ENCODE results near the gene BUD23.
"Not testable (repeated sequence)": the region's sequence is repeated elsewhere in the genome, so short reads cannot be mapped to it uniquely, and the experiment has no call there.

The BUD23 gene, protein sequence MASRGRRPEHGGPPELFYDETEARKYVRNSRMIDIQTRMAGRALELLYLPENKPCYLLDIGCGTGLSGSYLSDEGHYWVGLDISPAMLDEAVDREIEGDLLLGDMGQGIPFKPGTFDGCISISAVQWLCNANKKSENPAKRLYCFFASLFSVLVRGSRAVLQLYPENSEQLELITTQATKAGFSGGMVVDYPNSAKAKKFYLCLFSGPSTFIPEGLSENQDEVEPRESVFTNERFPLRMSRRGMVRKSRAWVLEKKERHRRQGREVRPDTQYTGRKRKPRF

DNA sequence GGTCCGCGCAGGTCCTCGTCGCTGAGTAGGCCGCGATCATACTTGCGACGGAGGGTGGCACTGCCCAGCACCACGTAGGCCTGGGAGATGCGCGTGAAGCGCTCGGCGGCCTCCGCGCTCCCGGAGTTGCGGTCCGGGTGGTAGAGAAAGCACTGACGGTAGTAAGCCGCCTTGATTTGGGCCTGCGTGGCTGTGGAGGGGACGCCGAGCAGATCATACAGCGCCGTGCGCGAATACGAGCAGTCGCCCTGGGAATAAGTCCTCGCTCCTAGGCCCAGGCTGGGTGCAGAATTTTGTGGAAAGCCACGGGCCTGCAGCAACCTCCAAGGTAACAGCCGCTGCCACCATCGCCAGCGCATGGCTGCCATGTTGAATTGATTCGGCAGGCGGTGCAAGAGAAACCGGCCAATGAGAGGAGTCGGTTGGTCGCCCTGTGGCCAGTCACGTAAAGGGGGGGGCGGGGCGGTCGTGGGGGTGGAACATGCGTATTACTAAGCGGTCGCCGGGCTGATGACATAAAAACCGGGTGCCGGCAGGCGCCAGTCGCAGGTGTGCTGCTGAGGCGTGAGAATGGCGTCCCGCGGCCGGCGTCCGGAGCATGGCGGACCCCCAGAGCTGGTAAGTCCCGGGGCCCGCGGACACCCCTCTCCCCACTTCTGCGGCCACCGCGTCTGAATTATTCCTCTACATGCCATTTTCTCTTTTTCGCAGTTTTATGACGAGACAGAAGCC, at the start of gene BUD23, which contains the start of gene DNAJC30:
Gene BUD23 (plus strand): TSS at position 542 of the 732 bp plus-strand sequence. CDS start 29 bp downstream, at position 571.
Gene DNAJC30 (minus strand): TSS at position 398 of the 732 bp plus-strand sequence. CDS start 30 bp downstream, at position 368.
- DNase-seq, result peak; percentile 95

DNA sequence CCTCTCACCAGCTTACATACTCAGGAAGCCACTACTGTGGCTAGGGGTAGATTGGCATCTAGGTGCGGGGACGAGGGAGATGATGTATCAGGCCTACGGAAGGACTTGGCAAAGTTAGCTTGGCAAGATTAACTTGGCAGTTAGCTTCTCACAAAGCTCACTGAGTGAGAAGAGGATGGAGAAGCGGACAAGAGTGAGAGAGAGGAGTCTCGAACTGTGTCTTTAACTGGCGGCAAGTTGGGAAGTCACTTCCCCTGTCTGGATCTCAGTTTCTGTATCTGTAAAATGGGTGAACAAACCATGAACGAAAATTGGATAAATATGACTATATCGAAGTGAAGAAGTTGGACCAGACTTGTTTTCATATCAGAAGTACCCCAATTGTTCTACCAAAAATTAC, 49.6 kb upstream of the BUD23 start:
- no peak for DNase-seq

DNA sequence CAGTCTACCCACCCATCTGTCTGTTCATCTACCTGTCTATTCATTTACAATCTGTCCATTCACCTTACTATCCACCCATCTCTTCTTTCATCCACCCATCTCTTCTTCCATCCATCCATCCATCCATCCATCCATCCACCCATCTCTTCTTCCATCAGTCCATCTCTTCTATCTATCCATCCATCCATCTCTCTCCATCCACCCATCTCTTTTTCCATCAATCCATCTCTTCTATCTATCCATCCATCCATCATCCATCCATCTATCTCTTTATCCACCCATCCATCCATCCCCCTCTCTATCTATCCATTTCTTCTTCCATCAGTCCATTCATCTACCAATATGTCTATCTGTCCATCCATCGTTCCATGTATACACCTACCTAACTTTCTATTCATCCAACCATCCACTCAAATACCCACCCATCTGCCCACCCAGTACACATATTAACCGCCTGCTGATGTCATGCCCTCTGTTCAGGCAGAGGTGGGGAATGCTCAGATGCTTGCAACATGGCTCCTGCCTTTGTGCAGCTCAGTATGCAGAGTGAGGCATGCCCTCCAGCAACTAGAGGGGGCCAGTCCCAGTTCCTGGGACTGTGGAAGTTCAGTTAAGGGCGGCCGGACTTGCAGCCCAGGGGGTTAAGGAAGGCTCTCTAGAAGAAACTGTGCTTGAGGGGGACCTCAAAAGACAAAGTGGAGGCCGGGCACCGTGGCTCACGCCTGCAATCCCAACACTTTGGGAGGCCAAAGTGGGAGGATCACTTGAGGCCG, 47.8 kb upstream of the BUD23 start:
- no peak for DNase-seq

DNA sequence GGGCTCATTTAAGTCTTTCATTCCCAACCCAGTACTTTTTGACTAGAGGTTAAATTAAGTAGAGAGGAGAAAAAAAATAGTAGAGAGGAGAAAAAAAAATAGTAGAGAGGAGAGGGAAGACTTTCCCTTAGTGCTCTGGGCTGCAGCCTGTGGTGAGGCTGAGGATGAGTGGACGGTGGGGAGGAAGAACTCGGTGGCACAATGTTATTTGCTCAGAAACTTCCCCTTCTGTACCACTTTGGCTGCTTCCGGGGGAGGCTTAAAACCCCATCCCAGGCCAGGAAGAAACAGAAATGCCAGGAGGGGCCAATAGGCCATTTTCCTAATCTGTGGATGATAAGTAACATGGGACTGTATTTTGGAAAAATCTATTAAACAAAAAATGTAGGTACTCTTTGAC, 44.5 kb upstream of the BUD23 start:
- peak; percentile 29 for DNase-seq

DNA sequence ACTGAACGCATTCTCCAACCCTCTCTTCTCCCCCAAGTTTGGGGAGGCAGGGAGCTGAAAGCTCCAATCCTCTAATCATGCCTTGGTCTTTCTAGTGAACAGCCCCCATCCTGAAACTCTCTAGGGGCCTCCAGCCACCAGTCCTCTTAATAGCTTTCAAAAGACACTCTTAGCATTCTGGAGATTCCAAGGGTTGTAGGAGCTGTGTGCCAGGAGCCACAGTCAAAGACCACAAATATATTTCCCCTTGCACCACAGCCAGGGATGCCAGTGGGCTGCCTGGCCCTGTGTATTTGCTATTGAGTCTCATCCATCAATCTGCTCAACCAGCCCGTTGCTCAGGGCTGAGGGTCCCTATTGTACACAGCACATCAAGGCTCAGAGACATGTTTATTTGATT, 40.6 kb upstream of the BUD23 start:
- no peak for DNase-seq

DNA sequence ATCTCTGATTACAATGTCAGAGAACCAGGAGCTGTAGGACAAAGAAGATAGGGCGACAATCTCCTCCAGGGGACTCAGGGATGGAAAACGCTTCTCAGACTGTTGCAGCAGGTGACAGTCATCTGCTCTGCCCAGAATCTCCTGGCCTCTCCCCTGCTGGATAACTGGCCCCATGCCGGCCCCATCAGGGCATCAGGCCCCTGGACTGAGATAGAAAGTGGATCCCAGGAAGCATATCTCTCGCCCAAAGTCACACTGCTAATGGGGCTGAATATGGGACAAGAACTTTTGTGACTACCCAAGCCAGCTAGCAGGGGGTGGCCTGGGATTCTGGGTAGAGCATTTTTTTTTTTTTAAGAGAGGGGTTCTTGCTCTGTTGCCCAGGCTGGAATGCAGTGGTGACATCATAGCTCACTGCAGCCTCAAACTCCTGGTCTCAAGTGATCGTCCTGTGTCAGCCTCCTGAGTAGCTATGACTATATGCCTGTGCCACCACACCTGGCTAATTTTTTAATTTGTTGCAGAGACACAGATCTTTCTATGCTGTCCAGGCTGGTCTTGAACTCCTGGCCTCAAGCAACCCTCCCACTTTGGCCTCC, 38.6 kb upstream of the BUD23 start:
- no peak for DNase-seq

DNA sequence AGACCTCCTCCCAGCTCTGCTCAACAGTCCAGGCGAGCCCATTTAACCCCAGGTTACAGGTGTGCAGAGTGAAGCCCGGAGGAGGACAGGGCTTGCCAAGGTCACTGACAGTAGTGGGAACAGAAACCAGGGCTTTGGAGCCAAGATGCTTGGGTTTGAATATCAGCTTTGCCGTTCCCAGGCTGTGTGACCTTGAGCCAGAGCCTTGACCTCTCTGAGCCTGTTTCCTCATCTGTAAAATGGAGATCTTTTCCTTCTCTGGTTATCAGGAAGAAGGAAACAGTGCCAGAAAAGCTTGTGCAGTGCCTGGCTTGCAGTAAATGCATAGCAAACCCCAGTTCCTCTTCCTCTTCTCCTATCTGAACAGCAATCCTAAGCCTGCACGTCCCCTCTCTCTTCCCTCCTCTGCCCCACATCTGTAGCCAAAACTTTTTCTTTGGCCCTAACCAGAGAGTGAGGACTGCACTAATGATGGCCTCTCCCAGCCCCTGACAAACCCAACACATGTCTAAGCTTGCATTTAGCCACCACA, 37.7 kb upstream of the BUD23 start:
- DNase-seq, result peak; percentile 48

DNA sequence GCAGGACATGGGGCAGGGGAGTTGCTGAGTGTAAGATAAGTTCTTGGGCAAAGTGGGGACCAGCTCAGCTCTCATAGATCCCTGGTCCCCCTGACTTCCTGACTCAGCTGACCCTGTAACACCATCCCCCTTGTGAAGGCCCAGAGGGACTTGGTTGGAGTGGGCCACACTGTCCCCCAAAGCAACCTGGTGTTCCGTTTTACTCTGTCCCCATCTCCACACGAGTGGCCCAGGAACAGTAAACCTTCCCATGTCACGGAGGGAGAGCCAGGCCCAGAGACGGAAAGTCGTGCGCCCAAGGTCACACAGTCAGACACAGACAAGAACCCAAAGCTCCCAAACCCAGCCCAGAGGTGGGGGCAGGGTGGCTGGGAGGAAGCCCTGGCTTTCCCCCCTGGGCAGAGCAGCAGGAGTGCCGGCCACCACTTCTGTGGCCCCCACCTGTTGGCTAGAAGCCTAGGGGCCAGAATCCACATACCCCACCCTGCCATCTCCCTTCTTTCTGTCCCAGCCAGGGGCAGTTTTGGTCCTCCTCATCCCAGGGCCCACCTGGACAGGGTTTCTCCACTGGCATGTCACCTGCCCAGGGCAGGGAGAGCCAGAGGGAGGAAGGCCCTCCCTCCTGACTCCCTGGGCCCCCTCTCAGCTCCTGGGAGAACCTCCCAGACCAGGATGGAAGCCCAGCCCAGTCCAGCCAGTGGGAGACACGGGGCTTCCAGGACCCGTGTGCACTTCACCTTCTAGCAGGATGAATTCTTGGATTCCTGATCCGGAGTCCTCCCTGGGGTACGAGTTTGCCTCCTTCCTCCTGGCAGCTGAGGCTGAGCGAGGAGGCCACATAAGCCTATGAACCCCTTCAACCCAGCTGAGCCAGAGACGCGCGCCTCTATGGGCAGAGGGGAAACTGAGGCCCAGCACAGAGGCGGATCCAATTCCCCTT, 36.3 kb upstream of the BUD23 start:
- no peak for DNase-seq

DNA sequence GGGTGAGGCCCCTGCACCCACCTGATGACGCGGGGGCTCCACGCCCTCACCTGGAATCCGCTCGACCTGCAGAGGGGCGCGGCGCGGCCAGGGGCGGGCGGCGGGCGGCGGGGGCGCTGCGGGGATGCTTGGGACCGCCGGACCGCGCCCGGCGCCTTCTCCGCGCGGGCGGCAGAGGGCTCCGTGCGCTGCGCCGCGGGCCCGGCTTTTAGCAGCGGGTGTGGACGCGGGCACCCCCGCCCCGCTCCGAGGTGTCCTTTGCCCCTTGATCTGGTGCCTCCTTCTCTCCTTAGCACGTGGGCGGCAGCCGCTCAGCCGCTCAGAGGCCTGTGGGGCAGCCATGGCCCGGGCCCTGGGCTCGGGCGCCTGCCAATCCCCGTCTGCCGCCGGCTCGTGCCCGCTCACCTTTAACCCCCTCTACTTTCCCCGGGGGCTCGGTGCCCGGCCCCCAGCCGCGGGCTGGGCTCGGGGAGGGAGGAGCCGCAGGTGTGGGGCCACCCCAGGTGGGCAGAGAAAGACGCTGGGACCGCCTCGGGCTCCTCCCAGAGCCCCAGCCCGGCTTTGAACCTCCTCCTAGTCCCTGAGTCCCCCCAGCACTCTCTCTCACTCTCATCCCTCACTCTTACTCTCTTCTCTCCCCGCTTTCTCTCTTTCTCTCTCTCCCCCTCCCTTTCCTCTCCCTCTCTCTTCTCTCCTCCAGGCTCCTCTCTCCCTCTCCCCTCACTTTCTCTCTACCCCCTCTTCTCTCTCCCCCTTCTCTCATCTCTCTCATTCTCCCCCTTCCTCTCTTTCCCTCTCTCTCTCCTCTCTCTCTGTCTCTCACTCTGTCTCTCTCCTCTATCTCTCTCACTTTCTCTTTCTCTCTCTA, 35.4 kb upstream of the BUD23 start:
- peak; percentile 18 for DNase-seq

DNA sequence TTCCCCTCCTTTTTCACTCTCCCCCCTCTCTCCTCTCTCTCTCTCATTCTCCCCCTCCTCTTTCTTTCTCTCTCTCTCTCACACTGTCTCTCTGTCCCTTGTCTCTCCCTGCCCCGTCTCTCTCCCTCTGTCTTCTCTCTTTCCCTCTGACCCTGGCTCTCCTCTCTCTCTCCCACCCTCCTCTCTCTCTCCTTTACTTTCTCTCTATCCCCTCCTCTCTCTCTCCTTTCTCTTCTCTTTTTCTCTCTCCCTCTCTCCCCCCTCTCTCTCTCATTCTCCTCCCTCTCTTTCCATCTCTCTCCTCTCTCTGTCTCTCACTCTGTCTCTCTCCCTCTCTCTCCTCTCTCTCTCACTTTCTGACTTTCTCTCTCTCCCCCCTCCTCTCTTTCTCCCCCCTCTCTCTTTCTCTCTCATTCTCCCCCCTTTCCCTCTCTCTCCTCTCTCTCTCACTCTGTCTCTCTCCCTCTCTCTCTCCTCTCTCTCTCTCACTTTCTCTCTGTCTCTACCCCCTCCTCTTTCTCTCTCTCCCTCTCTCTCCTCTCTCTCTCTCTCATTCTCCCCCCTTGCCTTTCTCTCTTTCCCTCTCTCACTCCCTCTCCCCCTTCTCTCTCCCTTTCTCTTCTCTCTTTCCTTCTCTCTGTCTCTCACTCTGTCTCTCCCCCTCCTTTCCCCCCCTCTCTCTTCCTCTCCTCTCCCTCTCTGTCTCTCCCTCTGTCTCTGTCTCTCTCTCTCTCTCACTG, 34.6 kb upstream of the BUD23 start:
- DNase-seq, result no peak

DNA sequence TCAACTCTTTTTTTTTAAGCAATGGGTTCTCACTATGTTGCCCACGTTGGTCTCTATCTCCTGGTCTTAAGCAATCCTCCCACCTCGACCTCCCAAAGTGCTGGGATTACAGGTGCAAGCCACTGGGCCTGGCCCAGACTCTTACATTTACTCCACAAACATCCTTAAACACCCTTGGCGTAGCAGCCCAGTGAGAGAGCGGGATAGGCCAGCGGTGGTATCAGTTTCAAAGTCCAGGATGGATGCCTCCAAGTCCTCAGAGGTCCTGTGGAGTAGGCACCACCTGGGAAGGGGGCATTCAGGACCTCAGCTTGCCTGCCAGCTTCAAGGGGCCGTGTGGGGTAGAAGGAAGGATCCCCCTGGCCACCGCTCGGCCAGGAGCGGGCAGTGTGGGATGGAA, 33.8 kb upstream of the BUD23 start:
- DNase-seq, result no peak

DNA sequence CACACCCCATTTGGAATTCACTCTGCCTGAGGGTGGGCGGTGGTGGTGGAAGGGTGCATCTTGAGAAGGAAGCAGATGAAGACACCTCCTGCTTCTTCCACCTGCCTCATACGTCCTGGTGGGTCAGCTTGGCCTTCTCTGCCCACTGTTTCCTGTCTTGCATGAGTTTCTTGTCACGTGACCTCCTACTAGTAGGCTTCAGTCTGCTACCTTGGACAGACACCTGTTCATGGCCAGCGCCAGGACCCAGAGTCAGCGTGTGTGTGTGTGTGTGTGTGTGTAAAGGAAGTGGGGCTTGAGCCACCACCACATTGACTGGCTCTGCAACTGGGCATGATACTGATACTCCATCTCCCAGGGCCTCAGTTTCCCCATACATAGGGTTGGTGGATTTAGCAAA, 32.9 kb upstream of the BUD23 start:
- DNase-seq, result no peak

DNA sequence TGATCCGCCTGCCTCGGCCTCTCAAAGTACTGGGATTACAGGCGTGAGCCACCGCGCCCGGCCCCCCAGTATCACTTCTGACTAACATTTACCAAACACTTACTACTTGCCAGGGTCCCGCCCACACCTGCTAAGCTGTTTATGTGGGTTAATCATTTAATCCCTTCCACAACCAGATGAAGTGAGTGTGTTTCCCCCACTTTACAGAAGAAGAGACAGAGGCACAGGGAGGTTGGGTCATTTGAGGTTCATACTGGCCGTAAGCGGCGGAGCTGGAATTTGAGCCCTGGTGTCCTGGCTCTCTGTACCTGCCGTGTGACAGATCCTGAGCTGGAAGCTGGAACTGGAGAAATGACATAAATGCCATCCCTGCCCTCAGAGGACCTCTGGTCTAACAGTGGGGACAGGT, 30.9 kb upstream of the BUD23 start:
- DNase-seq, result no peak

DNA sequence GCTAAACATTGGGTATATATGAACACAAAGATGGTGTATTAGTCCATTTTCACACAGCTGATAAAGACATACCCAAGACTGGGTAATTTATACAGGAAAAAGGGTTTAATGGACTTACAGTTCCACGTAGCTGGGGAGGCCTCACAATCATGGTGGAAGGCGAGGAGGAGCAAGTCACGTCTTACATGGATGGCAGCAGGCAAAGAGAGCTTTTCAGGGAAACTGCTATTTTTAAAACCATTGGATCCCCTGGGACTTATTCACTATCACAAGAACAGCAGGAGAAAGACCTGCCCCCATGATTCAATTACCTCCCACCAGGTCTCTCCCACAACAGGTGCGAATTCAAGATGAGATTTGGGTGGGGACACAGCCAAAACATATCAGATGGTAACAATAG, 28.1 kb upstream of the BUD23 start:
- not testable (repeated sequence) for DNase-seq

DNA sequence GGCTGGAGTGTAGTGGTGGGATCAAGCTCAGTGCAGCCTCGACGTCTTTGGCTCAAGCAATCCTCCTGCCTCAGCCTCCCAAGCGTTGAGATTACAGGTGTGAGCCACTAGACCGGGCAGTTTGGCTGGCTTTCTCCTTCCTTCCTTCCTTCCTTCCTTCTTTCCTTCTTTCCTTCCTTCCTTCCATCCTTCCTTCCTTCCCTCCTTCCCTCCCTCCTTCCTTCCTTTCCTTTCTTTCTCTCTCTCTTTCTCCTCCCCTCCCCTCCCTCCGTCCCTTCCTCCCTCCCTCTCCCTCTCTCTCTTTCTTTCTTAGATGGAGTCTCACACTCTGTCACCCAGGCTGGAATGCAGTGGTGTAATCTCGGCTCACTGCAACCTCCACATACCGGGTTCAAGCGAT, 23.4 kb upstream of the BUD23 start:
- no peak for DNase-seq

DNA sequence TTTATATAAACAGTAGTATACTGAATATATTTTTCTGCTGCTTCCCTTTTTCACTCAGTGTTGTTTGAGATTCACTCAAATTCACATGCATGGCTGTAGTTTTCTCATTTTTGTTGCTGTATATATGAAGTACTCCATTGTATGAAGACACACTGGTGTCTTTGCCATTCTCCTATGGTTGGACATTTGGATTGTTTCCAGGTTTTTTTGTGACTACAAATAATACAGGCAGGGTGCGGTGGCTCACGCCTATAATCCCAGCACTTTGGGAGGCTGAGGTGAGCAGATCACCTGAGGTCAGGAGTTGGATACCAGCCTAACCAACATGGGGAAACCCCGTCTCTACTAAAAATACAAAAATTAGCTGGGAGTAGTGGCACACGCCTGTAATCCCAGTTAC, 22.8 kb upstream of the BUD23 start:
- not testable (repeated sequence) for DNase-seq

DNA sequence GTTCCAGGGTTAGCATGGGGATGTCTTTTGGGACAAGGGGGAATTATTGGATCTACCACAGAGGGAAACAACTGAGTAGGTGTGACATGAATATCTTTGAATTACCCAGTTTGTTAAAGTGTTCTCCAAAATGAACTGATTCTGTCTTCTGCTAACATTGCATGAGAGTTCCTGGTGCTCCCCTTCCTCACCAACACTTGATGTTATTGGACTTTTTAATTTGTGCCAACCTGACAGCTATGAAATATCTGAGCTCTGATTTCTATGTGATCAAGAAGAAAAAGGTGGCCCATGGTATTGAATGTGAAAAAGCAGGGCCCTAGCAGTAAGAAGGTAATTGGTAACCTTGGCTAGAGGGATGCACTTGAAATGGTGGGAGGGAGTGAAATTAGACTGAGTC, 20.4 kb upstream of the BUD23 start:
- no peak for DNase-seq

DNA sequence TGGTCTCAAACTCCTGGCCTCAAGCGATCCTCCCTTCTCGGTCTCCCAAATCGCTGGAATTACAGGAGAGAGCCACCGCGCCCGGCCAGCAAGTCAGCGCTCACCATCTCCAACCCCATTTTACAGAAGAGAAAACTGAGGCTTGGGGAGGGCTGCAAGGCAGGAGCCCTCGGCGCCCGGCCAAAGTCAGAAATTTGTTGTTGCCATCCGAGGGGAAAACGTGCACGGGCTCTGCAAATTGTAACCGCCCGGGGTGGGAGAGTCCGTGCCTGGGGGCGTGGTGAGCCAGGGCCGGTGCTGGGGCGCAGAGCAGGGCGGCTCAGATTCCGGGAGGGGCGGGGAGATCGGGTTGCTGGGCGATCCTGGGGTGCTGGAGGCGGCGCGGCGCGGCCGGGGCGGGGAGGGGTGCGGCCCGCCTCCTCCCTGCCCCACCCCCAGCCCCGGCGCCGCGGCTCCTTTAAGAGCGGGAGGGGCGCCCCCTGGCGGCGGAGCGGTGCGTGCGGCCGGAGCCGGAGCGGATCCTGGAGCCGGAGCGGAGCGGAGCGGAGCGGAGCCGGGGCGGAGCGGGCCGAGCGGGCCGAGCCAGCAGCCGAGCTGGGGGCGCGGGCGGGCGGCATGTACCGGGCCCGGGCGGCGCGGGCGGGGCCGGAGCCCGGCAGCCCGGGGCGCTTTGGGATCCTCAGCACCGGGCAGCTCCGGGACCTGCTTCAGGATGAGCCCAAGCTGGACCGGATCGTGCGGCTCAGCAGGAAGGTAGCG, 15.9 kb upstream of the BUD23 start, which contains the start of gene VPS37D:
Gene VPS37D (plus strand): TSS at position 488 of the 759 bp plus-strand sequence. CDS start 128 bp downstream, at position 616.
- DNase-seq, result peak; percentile 79

Data from inflammatory macrophage treated with lipopolysaccharide for 4 hours (primary cell).